ENCODE data around the gene HEYL.
A peak's percentile ranks its signal among the peaks of the same experiment; 100 is the strongest.

HEYL gene

GRCh38 chr1:39639305-39640130 lies at the start of gene HEYL:
HEYL (minus strand) TSS chr1:39639643; CDS start chr1:39639625, 18 bp downstream.
- peak; percentile 72 to 79 for DNase-seq

GRCh38 chr1:39689214-39689613 lies 49.8 kb upstream of the HEYL start:
- DNase-seq = no peak

GRCh38 chr1:39688706-39689105 lies 49.3 kb upstream of the HEYL start:
- no peak for DNase-seq

GRCh38 chr1:39687243-39687642 lies 47.8 kb upstream of the HEYL start:
- DNase-seq = no peak

GRCh38 chr1:39685071-39685470 lies 45.6 kb upstream of the HEYL start:
- no peak for DNase-seq

- no peak for DNase-seq
These were observed 44.8 kb upstream of the HEYL start for GRCh38 chr1:39684313-39684664.

GRCh38 chr1:39683591-39684312 lies 44.3 kb upstream of the HEYL start:
- DNase-seq = no peak

GRCh38 chr1:39681999-39682398 lies 42.6 kb upstream of the HEYL start:
- DNase-seq = no peak

GRCh38 chr1:39681294-39681693 lies 41.9 kb upstream of the HEYL start:
- DNase-seq = no peak

- no peak for DNase-seq
These were observed 41.3 kb upstream of the HEYL start for GRCh38 chr1:39680751-39681150.

- no peak for DNase-seq
These were observed 40.4 kb upstream of the HEYL start for GRCh38 chr1:39679821-39680220.

GRCh38 chr1:39678889-39679288 lies 39.4 kb upstream of the HEYL start:
- DNase-seq = no peak

- no peak for DNase-seq
These were observed 38.2 kb upstream of the HEYL start for GRCh38 chr1:39677645-39678044.

- no peak for DNase-seq
These were observed 37.6 kb upstream of the HEYL start for GRCh38 chr1:39676948-39677548.

- DNase-seq = no peak
These were observed 35.8 kb upstream of the HEYL start for GRCh38 chr1:39675220-39675619.

- no peak for DNase-seq
These were observed 33.8 kb upstream of the HEYL start for GRCh38 chr1:39673215-39673614.

GRCh38 chr1:39672551-39672947 lies 33.1 kb upstream of the HEYL start:
- DNase-seq = peak in 1 of 2 experiments; percentile 5

- DNase-seq = peak in 1 of 2 experiments; percentile 10
These were observed 32.5 kb upstream of the HEYL start, which contains the start of gene NT5C1A for GRCh38 chr1:39671793-39672550. NT5C1A (minus strand) TSS chr1:39672107; CDS start chr1:39672038, 69 bp downstream.

- DNase-seq = no peak
These were observed 32.0 kb upstream of the HEYL start for GRCh38 chr1:39671433-39671792.

GRCh38 chr1:39670689-39671088 lies 31.2 kb upstream of the HEYL start:
- DNase-seq = no peak

GRCh38 chr1:39668894-39669293 lies 29.5 kb upstream of the HEYL start:
- DNase-seq = no peak

GRCh38 chr1:39668111-39668510 lies 28.7 kb upstream of the HEYL start:
- DNase-seq = no peak

- DNase-seq = no peak
These were observed 27.3 kb upstream of the HEYL start for GRCh38 chr1:39666772-39667171.

All from Kasumi-1 (cell line).